ENCODE results near the gene CGB7. TPM values are rescaled to one million over a fixed set of nuclear protein-coding genes. Genes with fewer than 3 reads are reported as not detected.
"Not testable (repeated sequence)": the region's sequence is repeated elsewhere in the genome, so short reads cannot be mapped to it uniquely, and the experiment has no call there.

CGB7 gene
- total and polyA plus RNA-seq, 2 donors (not counting 3 experiments of a cell fraction or from before 2014, with no cell fraction given), result 0.41 to 0.42 TPM

GRCh38 chr19:49056101-49056901, 1.2 kb downstream of the CGB7 start:
- H3K27me3 ChIP-seq (ENCODE audit: control insufficient read depth in 2 of 2, insufficient read depth in 2 of 2, low read length in 2 of 2), result no peaks in the 10 kb centered on the region
- peak; percentile 82 for FAIRE-seq
- no peak overlapping the region for H3K9ac ChIP-seq (replicated peaks; ENCODE audit: extremely low read depth, insufficient read depth, low read length)
- peaks cover 11% of the 10 kb centered on the region for H3K4me1 ChIP-seq (ENCODE audit: control insufficient read depth, extremely low read depth, insufficient read depth, low read length)
- no peaks in the 10 kb centered on the region for H3K9me3 ChIP-seq (replicated peaks; ENCODE audit: control insufficient read depth, insufficient read depth, low read length)
- POLR2A ChIA-PET, result no interaction called here
- CTCF ChIA-PET, result interaction anchor here (0.9 to 1.8 kb wide), 10 partner anchors 13 to 152 kb away, joined by 3 to 9 read pairs (median 4); partner anchors contain the start of genes GYS1 and RUVBL2
- peak overlapping the region; percentile 66 for H3K4me2 ChIP-seq (ENCODE audit: insufficient read depth, low read length)
- no peak overlapping the region for H3K27ac ChIP-seq (ENCODE audit: insufficient read depth, low read depth, low read length)
- no peaks in the 10 kb centered on the region for H3K36me3 ChIP-seq (ENCODE audit: control insufficient read depth in 2 of 2, extremely low read depth in 1 of 2, insufficient read depth in 2 of 2, low read length in 2 of 2)
- H3K79me2 ChIP-seq (ENCODE audit: control insufficient read depth, insufficient read depth, low read length), result no peaks in the 10 kb centered on the region
- H2AFZ ChIP-seq (ENCODE audit: low read depth, low read length), result peak overlapping the region; percentile 91
- peak overlapping the region; percentile 30 to 55 (median 46) for H3K4me3 ChIP-seq (replicated peaks in 1 of 3; ENCODE audit: insufficient read depth in 1 of 3, low read depth in 1 of 3, low read length in 3 of 3)
- peak; percentile 62 for DNase-seq (ENCODE audit: low read depth, low spot score)
- intact Hi-C loops (cut with micrococcal nuclease) (no loop called here), dilution Hi-C loops (cut with MboI; ENCODE audit: extremely low pct_ligation_motif_present, low sequenced_read_pairs) (no loop called here)
- H3K9me1 ChIP-seq (replicated peaks; ENCODE audit: control insufficient read depth, extremely low read depth, insufficient read depth, low read length), result no peaks in the 10 kb centered on the region
- no peaks in the 10 kb centered on the region for H4K20me1 ChIP-seq (replicated peaks; ENCODE audit: control insufficient read depth, extremely low read depth, insufficient read depth, low read length)
- no peak for TF ChIP-seq MYC (IDR thresholded peaks at IDR 0.05; ENCODE audit: low read depth, low read length)
- TF ChIP-seq FOS (IDR thresholded peaks at IDR 0.05; ENCODE audit: borderline replicate concordance, insufficient read depth, low read length), result no peak
- peak; percentile 13 to 41 for TF ChIP-seq CTCF (IDR thresholded peaks at IDR 0.05; ENCODE audit: extremely low read depth in 1 of 2, insufficient read depth in 1 of 2, low read depth in 1 of 2, low read length in 2 of 2)
- no peak for TF ChIP-seq POLR2A (IDR thresholded peaks at IDR 0.05; ENCODE audit: low read depth, low read length)
- TF ChIP-seq POLR2AphosphoS5 (IDR thresholded peaks at IDR 0.05; ENCODE audit: insufficient read depth, low read depth, low read length), result no peak
- no peak for TF ChIP-seq JUN (IDR thresholded peaks at IDR 0.05; ENCODE audit: borderline replicate concordance, insufficient read depth, insufficient read length, low read depth)
- no TSS peak for BruUV-seq (replicated peaks)

GRCh38 chr19:49050376-49051033, 7.0 kb downstream of the CGB7 start:
- H3K36me3 ChIP-seq (ENCODE audit: control insufficient read depth in 2 of 2, extremely low read depth in 1 of 2, insufficient read depth in 2 of 2, low read length in 2 of 2); H4K20me1 ChIP-seq (replicated peaks; ENCODE audit: control insufficient read depth, extremely low read depth, insufficient read depth, low read length); H3K9ac ChIP-seq (replicated peaks; ENCODE audit: extremely low read depth, insufficient read depth, low read length); BruUV-seq (replicated peaks); H3K9me1 ChIP-seq (replicated peaks; ENCODE audit: control insufficient read depth, extremely low read depth, insufficient read depth, low read length); H2AFZ ChIP-seq (ENCODE audit: low read depth, low read length); H3K4me3 ChIP-seq (replicated peaks in 1 of 3; ENCODE audit: insufficient read depth in 1 of 3, low read depth in 1 of 3, low read length in 3 of 3); H3K9me3 ChIP-seq (replicated peaks; ENCODE audit: control insufficient read depth, insufficient read depth, low read length); H3K27me3 ChIP-seq (ENCODE audit: control insufficient read depth in 2 of 2, insufficient read depth in 2 of 2, low read length in 2 of 2); H3K27ac ChIP-seq (ENCODE audit: insufficient read depth, low read depth, low read length); H3K4me2 ChIP-seq (ENCODE audit: insufficient read depth, low read length); intact Hi-C loops (cut with micrococcal nuclease); H3K79me2 ChIP-seq (ENCODE audit: control insufficient read depth, insufficient read depth, low read length); H3K4me1 ChIP-seq (ENCODE audit: control insufficient read depth, extremely low read depth, insufficient read depth, low read length); DNase-seq (ENCODE audit: low read depth, low spot score); FAIRE-seq; dilution Hi-C loops (cut with MboI; ENCODE audit: extremely low pct_ligation_motif_present, low sequenced_read_pairs); POLR2A ChIA-PET: not testable (repeated sequence)
- CTCF ChIA-PET, result interaction anchor here (0.6 to 1.6 kb wide), 2 partner anchors 51 kb away, joined by 3 to 5 read pairs; no protein-coding TSS in a partner anchor

GRCh38 chr19:49049834-49050233, 7.7 kb downstream of the CGB7 start:
- H3K79me2 ChIP-seq (ENCODE audit: control insufficient read depth, insufficient read depth, low read length); H4K20me1 ChIP-seq (replicated peaks; ENCODE audit: control insufficient read depth, extremely low read depth, insufficient read depth, low read length); H3K27me3 ChIP-seq (ENCODE audit: control insufficient read depth in 2 of 2, insufficient read depth in 2 of 2, low read length in 2 of 2); H3K36me3 ChIP-seq (ENCODE audit: control insufficient read depth in 2 of 2, extremely low read depth in 1 of 2, insufficient read depth in 2 of 2, low read length in 2 of 2); H3K27ac ChIP-seq (ENCODE audit: insufficient read depth, low read depth, low read length); H3K9ac ChIP-seq (replicated peaks; ENCODE audit: extremely low read depth, insufficient read depth, low read length); H3K4me1 ChIP-seq (ENCODE audit: control insufficient read depth, extremely low read depth, insufficient read depth, low read length); H3K9me1 ChIP-seq (replicated peaks; ENCODE audit: control insufficient read depth, extremely low read depth, insufficient read depth, low read length); H2AFZ ChIP-seq (ENCODE audit: low read depth, low read length); BruUV-seq (replicated peaks); intact Hi-C loops (cut with micrococcal nuclease); H3K4me2 ChIP-seq (ENCODE audit: insufficient read depth, low read length); dilution Hi-C loops (cut with MboI; ENCODE audit: extremely low pct_ligation_motif_present, low sequenced_read_pairs); DNase-seq (ENCODE audit: low read depth, low spot score); H3K4me3 ChIP-seq (replicated peaks in 1 of 3; ENCODE audit: insufficient read depth in 1 of 3, low read depth in 1 of 3, low read length in 3 of 3); H3K9me3 ChIP-seq (replicated peaks; ENCODE audit: control insufficient read depth, insufficient read depth, low read length); POLR2A ChIA-PET; FAIRE-seq: not testable (repeated sequence)
- CTCF ChIA-PET, result interaction anchor here (0.6 kb wide), 1 partner anchor 50 kb away, joined by 3 read pairs; no protein-coding TSS in a partner anchor

All from endothelial cell of umbilical vein (primary cell).